ENCODE results near the gene SLC48A1. TPM values are rescaled to one million over a fixed set of nuclear protein-coding genes. Genes with fewer than 3 reads are reported as not detected.

Gene SLC48A1
- polyA plus RNA-seq, 1 of the 3 experiments (the other 2 are of a cell fraction): 7.3 TPM

DNA sequence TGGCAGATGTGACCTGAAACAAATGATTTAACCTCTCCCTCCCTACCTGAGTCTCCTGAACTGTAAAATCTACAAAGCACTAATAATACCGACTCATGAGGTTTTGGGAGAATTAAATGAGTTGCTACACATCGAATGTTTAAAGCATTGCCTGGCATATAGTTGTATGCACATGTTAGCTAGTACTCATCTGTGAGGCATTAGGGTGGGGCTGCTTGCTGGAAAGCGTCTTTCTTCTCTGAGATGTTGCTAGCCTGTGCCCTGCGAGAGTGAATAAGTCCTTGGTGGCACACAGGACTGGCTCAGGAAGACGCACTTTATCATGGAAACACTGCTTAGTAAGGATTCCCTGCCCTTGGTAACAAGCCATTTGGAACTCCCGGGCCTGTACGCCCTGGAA lies 20.5 kb upstream of the SLC48A1 start:
- H3K9ac ChIP-seq: no peak overlapping the region
- no peaks in the 10 kb centered on the region for H3F3A ChIP-seq (replicated peaks; ENCODE audit: insufficient read depth)
- no peak overlapping the region for H3K4me3 ChIP-seq (ENCODE audit: low read depth in 2 of 2, low read length in 1 of 2)
- no peak for DNase-seq
- H3K27ac ChIP-seq (ENCODE audit: low read depth in 2 of 2, low read length in 1 of 2): peak overlapping the region in 1 of 2 experiments; percentile 78; a peak in 2 of 4 replicates
- H3K9me3 ChIP-seq: no peaks in the 10 kb centered on the region
- H3K4me1 ChIP-seq (ENCODE audit: control insufficient read depth in 1 of 2, insufficient read depth in 2 of 2, low read depth in 1 of 2, low read length in 1 of 2): peaks cover 12 to 49% of the 10 kb centered on the region in 2 experiments; a peak in 3 of 4 replicates
- H2AFZ ChIP-seq (ENCODE audit: low read depth): no peak overlapping the region
- POLR2A ChIA-PET: interaction anchor here (1.0 kb wide), 1 partner anchor 10 kb away, joined by 3 read pairs; no protein-coding TSS in a partner anchor
- H3K9me2 ChIP-seq: no peaks in the 10 kb centered on the region
- no peaks in the 10 kb centered on the region for H3K79me2 ChIP-seq (ENCODE audit: insufficient read depth)
- TF ChIP-seq, protein P1, sequence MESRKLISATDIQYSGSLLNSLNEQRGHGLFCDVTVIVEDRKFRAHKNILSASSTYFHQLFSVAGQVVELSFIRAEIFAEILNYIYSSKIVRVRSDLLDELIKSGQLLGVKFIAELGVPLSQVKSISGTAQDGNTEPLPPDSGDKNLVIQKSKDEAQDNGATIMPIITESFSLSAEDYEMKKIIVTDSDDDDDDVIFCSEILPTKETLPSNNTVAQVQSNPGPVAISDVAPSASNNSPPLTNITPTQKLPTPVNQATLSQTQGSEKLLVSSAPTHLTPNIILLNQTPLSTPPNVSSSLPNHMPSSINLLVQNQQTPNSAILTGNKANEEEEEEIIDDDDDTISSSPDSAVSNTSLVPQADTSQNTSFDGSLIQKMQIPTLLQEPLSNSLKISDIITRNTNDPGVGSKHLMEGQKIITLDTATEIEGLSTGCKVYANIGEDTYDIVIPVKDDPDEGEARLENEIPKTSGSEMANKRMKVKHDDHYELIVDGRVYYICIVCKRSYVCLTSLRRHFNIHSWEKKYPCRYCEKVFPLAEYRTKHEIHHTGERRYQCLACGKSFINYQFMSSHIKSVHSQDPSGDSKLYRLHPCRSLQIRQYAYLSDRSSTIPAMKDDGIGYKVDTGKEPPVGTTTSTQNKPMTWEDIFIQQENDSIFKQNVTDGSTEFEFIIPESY (IDR thresholded peaks at IDR 0.05; ENCODE audit: borderline replicate concordance, low read depth): no peak
- TF ChIP-seq RXRA (IDR thresholded peaks at IDR 0.05; ENCODE audit: borderline replicate concordance, low read depth): no peak
- TF ChIP-seq RAD21 (IDR thresholded peaks at IDR 0.05; ENCODE audit: low read length): no peak
- no peak for TF ChIP-seq FOXM1 (IDR thresholded peaks at IDR 0.05; ENCODE audit: low read depth)
- TF ChIP-seq GABPA (IDR thresholded peaks at IDR 0.05; ENCODE audit: low read depth): no peak
- TF ChIP-seq, protein P2, sequence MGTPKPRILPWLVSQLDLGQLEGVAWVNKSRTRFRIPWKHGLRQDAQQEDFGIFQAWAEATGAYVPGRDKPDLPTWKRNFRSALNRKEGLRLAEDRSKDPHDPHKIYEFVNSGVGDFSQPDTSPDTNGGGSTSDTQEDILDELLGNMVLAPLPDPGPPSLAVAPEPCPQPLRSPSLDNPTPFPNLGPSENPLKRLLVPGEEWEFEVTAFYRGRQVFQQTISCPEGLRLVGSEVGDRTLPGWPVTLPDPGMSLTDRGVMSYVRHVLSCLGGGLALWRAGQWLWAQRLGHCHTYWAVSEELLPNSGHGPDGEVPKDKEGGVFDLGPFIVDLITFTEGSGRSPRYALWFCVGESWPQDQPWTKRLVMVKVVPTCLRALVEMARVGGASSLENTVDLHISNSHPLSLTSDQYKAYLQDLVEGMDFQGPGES (IDR thresholded peaks at IDR 0.05; ENCODE audit: low read depth, low read length): no peak
- TF ChIP-seq TAF1 (IDR thresholded peaks at IDR 0.05; ENCODE audit: borderline replicate concordance, low read depth, low read length): no peak
- TF ChIP-seq CHD2 (IDR thresholded peaks at IDR 0.05; ENCODE audit: low read length, partially characterized antibody): no peak
- TF ChIP-seq, protein P3, sequence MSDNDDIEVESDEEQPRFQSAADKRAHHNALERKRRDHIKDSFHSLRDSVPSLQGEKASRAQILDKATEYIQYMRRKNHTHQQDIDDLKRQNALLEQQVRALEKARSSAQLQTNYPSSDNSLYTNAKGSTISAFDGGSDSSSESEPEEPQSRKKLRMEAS (IDR thresholded peaks at IDR 0.05; ENCODE audit: low read depth): no peak
- TF ChIP-seq NFIC (IDR thresholded peaks at IDR 0.05; ENCODE audit: borderline replicate concordance): no peak
- TF ChIP-seq JUND (IDR thresholded peaks at IDR 0.05): no peak
- WGBS (ENCODE audit: low lambda C conversion rate): 94% methylated on average over 7 of the region's 7 CpGs
- H3K27me3 ChIP-seq (ENCODE audit: insufficient read depth): no peaks in the 10 kb centered on the region
- no peaks in the 10 kb centered on the region for H4K20me1 ChIP-seq (ENCODE audit: insufficient read depth)
- no peaks in the 10 kb centered on the region for H3K36me3 ChIP-seq (replicated peaks in 1 of 2; ENCODE audit: control insufficient read depth in 1 of 2, insufficient read depth in 2 of 2, low read length in 1 of 2)
- CTCF ChIA-PET: interaction anchor here (2.2 to 18.0 kb wide), 5 partner anchors 10 to 86 kb away, joined by 7 to 435 read pairs (median 17); partner anchors contain the start of gene SLC48A1
- no peak overlapping the region for H3K4me2 ChIP-seq

DNA sequence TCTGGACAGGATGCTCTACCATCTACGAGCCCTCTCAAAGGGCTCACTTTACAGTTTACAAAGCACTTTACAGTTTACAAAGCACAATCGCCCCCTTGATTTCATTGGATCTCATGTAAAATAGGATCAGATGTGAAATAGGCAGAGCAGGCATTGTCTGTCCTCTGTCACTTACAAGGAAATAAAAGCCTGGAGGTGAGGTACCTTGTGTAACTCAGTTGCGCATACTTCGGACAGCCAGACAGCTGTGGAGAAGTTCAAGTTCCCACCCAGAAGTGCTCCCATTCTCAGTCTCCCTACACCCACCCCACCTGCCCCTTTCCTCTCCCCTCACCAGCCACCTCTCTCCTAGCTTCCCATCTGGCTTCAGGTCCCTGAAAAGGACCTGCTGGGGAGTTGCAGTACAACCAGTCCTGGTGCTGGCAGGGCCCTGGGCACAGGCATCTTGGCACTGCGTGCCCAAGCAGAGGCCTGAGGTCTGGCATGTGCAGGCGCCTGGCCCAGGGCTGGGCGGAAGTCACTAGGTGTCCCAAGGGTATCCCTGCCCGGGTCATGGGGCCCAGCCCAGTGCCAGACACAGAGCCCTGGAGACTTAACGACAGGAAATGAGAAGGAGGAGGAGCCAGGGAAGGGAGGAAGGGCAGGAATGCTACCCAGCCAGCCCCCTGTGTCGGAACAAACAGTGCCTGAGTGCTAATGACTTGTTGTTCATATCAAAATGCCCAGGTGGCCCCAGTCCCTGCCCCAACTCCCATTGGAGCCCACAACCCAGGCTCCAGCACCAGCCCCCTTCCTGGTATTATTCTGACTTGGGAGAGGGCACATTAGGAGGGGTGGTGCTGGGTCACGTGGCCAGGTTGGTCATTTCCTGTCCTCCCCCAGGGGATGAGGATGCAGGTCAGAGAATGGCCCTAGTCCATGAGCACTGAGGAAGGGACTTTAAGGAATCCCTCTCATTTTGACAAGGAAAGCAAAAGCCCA lies 19.7 kb upstream of the SLC48A1 start:
- no peaks in the 10 kb centered on the region for H3K79me2 ChIP-seq (ENCODE audit: insufficient read depth)
- H3K36me3 ChIP-seq (replicated peaks in 1 of 2; ENCODE audit: control insufficient read depth in 1 of 2, insufficient read depth in 2 of 2, low read length in 1 of 2): no peaks in the 10 kb centered on the region
- H3K4me3 ChIP-seq (ENCODE audit: low read depth in 2 of 2, low read length in 1 of 2): no peak overlapping the region
- H3K4me1 ChIP-seq (ENCODE audit: control insufficient read depth in 1 of 2, insufficient read depth in 2 of 2, low read depth in 1 of 2, low read length in 1 of 2): peaks cover 12 to 54% of the 10 kb centered on the region in 2 experiments; a peak in 3 of 4 replicates
- H3F3A ChIP-seq (replicated peaks; ENCODE audit: insufficient read depth): no peaks in the 10 kb centered on the region
- no peaks in the 10 kb centered on the region for H3K27me3 ChIP-seq (ENCODE audit: insufficient read depth)
- H3K9me2 ChIP-seq: no peaks in the 10 kb centered on the region
- DNase-seq: peak; percentile 75
- H3K9ac ChIP-seq: no peak overlapping the region
- peak; percentile 50; the same call in 1 of the 2 replicates for TF ChIP-seq MXI1 (IDR thresholded peaks at IDR 0.05; ENCODE audit: low read depth, low read length)
- TF ChIP-seq, protein P4, sequence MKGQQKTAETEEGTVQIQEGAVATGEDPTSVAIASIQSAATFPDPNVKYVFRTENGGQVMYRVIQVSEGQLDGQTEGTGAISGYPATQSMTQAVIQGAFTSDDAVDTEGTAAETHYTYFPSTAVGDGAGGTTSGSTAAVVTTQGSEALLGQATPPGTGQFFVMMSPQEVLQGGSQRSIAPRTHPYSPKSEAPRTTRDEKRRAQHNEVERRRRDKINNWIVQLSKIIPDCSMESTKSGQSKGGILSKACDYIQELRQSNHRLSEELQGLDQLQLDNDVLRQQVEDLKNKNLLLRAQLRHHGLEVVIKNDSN (IDR thresholded peaks at IDR 0.05; ENCODE audit: borderline replicate concordance, low read depth): peak; percentile 52; the same call in 1 of the 2 replicates
- TF ChIP-seq FOXM1 (IDR thresholded peaks at IDR 0.05; ENCODE audit: low read depth): no peak
- TF ChIP-seq EP300 (IDR thresholded peaks at IDR 0.05; ENCODE audit: borderline replicate concordance in 1 of 2, low read depth in 1 of 2, low read length in 1 of 2): peak in 1 of 2 experiments; percentile 29; a peak in 1 of 4 replicates
- 77% methylated on average over 10 of the region's 11 CpGs for WGBS (ENCODE audit: low lambda C conversion rate)
- no peaks in the 10 kb centered on the region for H3K9me3 ChIP-seq
- peak overlapping the region in 1 of 2 experiments; percentile 78; a peak in 2 of 4 replicates for H3K27ac ChIP-seq (ENCODE audit: low read depth in 2 of 2, low read length in 1 of 2)
- POLR2A ChIA-PET: no interaction called here
- H2AFZ ChIP-seq (ENCODE audit: low read depth): no peak overlapping the region; the same call in 1 of the 2 replicates
- CTCF ChIA-PET: interaction anchor here (0.6 to 18.0 kb wide), 6 partner anchors 9 to 1761 kb away, joined by 3 to 435 read pairs (median 13); partner anchors contain the start of gene SLC48A1
- H3K4me2 ChIP-seq: no peak overlapping the region
- no peaks in the 10 kb centered on the region for H4K20me1 ChIP-seq (ENCODE audit: insufficient read depth)

Measured in SK-N-SH (cell line).